HepG2 (cell line): Measurements from ENCODE around the gene KDM3B. TPM values are rescaled to one million over a fixed set of nuclear protein-coding genes. Genes with fewer than 3 reads are reported as not detected.

Experiments used
- BHLHE40 ChIP-seq: IDR thresholded peaks from 2 replicates; pipeline ENCODE4 v1.6.1; 2011; ENCODE audit warnings: low read length, improper control_type of control experiment
- FOXK1 ChIP-seq: sonication (generic); formaldehyde crosslinking; IDR thresholded peaks from 2 replicates; pipeline ENCODE4 v1.4.0; 2020; ENCODE audit warnings: low read depth, missing genetic modification reagents, borderline replicate concordance
- MXD1 ChIP-seq: sonication (generic); formaldehyde crosslinking; IDR thresholded peaks from 2 replicates; pipeline ENCODE4 v1.4.0; 2020; ENCODE audit warnings: mild to moderate bottlenecking, missing genetic modification reagents
- PATZ1 ChIP-seq: sonication (generic); formaldehyde crosslinking; IDR thresholded peaks from 2 replicates; pipeline ENCODE4 v1.4.0; 2020; ENCODE audit warnings: missing genetic modification reagents
- PLSCR1 ChIP-seq: sonication (generic); formaldehyde crosslinking; IDR thresholded peaks from 2 replicates; pipeline ENCODE4 v1.5.0; 2020; ENCODE audit warnings: missing genetic modification reagents, mild to moderate bottlenecking, borderline replicate concordance
- REL ChIP-seq: sonication (generic); formaldehyde crosslinking; conservative IDR thresholded peaks from 2 replicates; pipeline ENCODE4 v1.8.0; 2022; ENCODE audit warnings: mild to moderate bottlenecking, missing genetic modification reagents, moderate library complexity
- TCF12 ChIP-seq, 2 experiments: fragments of 450-650 bp in 1 of 2; sonication (generic) in 1 of 2; formaldehyde crosslinking in 1 of 2; IDR thresholded peaks; 2 replicates each; pipeline versions ENCODE4 v1.6.1 to v1.8.0; 2017 to 2022; ENCODE audit warnings: antibody characterized with exemption in 1 of 2, mild to moderate bottlenecking in 1 of 2, missing genetic modification reagents in 1 of 2, moderate library complexity in 1 of 2
- TCF7 ChIP-seq: sonication (generic); IDR thresholded peaks from 2 replicates; pipeline ENCODE4 v1.6.1; 2016; ENCODE audit warnings: antibody characterized with exemption, low read depth
- TIGD3 ChIP-seq: sonication (generic); formaldehyde crosslinking; IDR thresholded peaks from 2 replicates; pipeline ENCODE4 v1.5.1; 2020; ENCODE audit warnings: mild to moderate bottlenecking, missing genetic modification reagents, borderline replicate concordance
- ZNF3 ChIP-seq: IDR thresholded peaks from 2 replicates; pipeline ENCODE4 v1.7.0; 2017; ENCODE audit warnings: inconsistent platforms
- ZNF335 ChIP-seq: sonication (generic); formaldehyde crosslinking; IDR thresholded peaks from 2 replicates; pipeline ENCODE4 v1.4.0; 2020; ENCODE audit warnings: missing genetic modification reagents
- ZNF687 ChIP-seq: sonication (generic); formaldehyde crosslinking; IDR thresholded peaks from 2 replicates; pipeline ENCODE4 v1.5.1; 2020; ENCODE audit warnings: mild to moderate bottlenecking, missing genetic modification reagents, moderate library complexity
- ZNF710 ChIP-seq: sonication (generic); formaldehyde crosslinking; IDR thresholded peaks from 2 replicates; pipeline ENCODE4 v1.5.0; 2020; ENCODE audit warnings: mild to moderate bottlenecking, missing genetic modification reagents, borderline replicate concordance
- ZNF773 ChIP-seq: sonication (generic); formaldehyde crosslinking; IDR thresholded peaks from 2 replicates; pipeline ENCODE4 v1.4.0; 2020; ENCODE audit warnings: missing genetic modification reagents, borderline replicate concordance
- ZSCAN12 ChIP-seq: sonication (generic); formaldehyde crosslinking; IDR thresholded peaks from 2 replicates; pipeline ENCODE4 v1.9.0; 2021; ENCODE audit warnings: mild to moderate bottlenecking, missing genetic modification reagents
- polyA plus RNA-seq, 8 experiments: library from polyadenylated mRNA; depleted of rRNA in 3 of 8; stranded (reverse) in 7 of 8; unstranded in 1 of 8; fragments of >200 nt; fragmentation: Illumina TruSeq in 4 of 8; extraction: Trizol in 4 of 8; gene quantifications; 2 replicates each; pipeline versions ENCODE4 v1.2.1 to v1.2.3, GENCODE V29; 2011 to 2016; ENCODE audit warnings: low read depth in 4 of 8, missing spikeins in 1 of 8, mixed read lengths in 1 of 8; ENCODE audit not compliant: insufficient read depth in 1 of 8
- total RNA-seq, 5 experiments: library from RNA; depleted of rRNA; stranded (reverse); fragments of >200 nt; fragmentation: Illumina TruSeq; extraction: Trizol; gene quantifications; 2 replicates each; pipeline ENCODE4 v1.2.3, GENCODE V29; 2016; ENCODE audit warnings: low read depth in 1 of 5
- TF ChIP-seq, protein P1 (sequence below): sonication (generic); formaldehyde crosslinking; IDR thresholded peaks from 2 replicates; pipeline ENCODE4 v1.8.0; 2022; ENCODE audit warnings: missing genetic modification reagents, low read depth, mild to moderate bottlenecking, borderline replicate concordance

The KDM3B gene
- total and polyA plus RNA-seq, 2 of the 13 experiments (the other 11 are each of a cell fraction or from before 2014, with no cell fraction given), result 19.7 to 34.3 TPM

GRCh38 chr5:138459311-138459933, 106.9 kb downstream of the KDM3B start (continued):
- peak; percentile 49; the same call in 1 of the 2 replicates for TF ChIP-seq BHLHE40
- no peak for TF ChIP-seq ZNF3
- peak; percentile 62; the same call in 1 of the 2 replicates for TF ChIP-seq PLSCR1 (CRISPR knock-in tag)
- peak; percentile 21; the same call in 1 of the 2 replicates for TF ChIP-seq PATZ1 (CRISPR knock-in tag)
- no peak for TF ChIP-seq TIGD3 (CRISPR knock-in tag)
- TF ChIP-seq, protein P1, sequence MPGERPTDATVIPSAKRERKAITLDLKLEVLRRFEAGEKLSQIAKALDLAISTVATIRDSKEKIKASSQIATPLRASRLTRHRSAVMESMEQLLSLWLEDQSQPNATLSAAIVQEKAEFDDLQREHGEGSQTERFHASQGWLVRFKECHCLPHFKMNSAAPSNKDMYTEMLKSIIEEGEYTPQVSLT (CRISPR knock-in tag), result no peak
- TF ChIP-seq ZNF773, result 0 out of 2 replicates have a peak, but pooled peaks have one; percentile 64
- TF ChIP-seq ZNF687 (CRISPR knock-in tag), result peak; percentile 100
- TF ChIP-seq TCF7, result no peak
- TF ChIP-seq TCF12 (IDR thresholded peaks at IDR 0.05), result no peak
- TF ChIP-seq TCF12 (CRISPR knock-in tag; IDR thresholded peaks at IDR 0.05), result no peak
- peak; percentile 78; the same call in 1 of the 2 replicates for TF ChIP-seq MXD1
- no peak for TF ChIP-seq REL
- TF ChIP-seq ZNF335 (CRISPR knock-in tag), result peak; percentile 82
- TF ChIP-seq ZNF710 (CRISPR knock-in tag), result no peak
- TF ChIP-seq FOXK1 (CRISPR knock-in tag), result peak; percentile 33; the same call in 1 of the 2 replicates
- peak; percentile 91 for TF ChIP-seq ZSCAN12 (CRISPR knock-in tag)
